Measurements from ENCODE around the gene GOT2. TPM values are rescaled to one million over a fixed set of nuclear protein-coding genes. Genes with fewer than 3 reads are reported as not detected.
"Not testable (repeated sequence)": the region's sequence is repeated elsewhere in the genome, so short reads cannot be mapped to it uniquely, and the experiment has no call there.

GOT2 gene
- total RNA-seq (100 to 1,000 TPM; 183 to 396 (median 274) TPM), polyA plus RNA-seq (100 to 1,000 TPM; 129 to 238 (median 215) TPM)
- long read RNA-seq, donor 1, transcript GOT2-201 (10 exons, 2,462 nt): major isoform, 195 of 208 reads
- long read RNA-seq, donor 1, partial matches to known transcripts: 10 of 208 reads
- long read RNA-seq, donor 1, other reads (novel, unspliced or antisense): 2 of 208 reads
- long read RNA-seq, donor 2, transcript GOT2-201 (10 exons, 2,462 nt): major isoform, 718 of 766 reads
- long read RNA-seq, donor 2, partial matches to known transcripts: 36 of 766 reads
- long read RNA-seq, donor 2, other reads (novel, unspliced or antisense): 10 of 766 reads

- Histone ChIP-seq H3K9me3 (no peaks in the 10 kb centered on the region), H3K27me3 (ENCODE audit: insufficient read depth in 3 of 3, low read length in 2 of 3) (no peaks in the 10 kb centered on the region), H3K4me1 (peaks cover 42% of the 10 kb centered on the region), H3K4me3 (peak within 1 kb of the TSS; percentile 93), H3K27ac (peak within 1 kb of the TSS; percentile 85), H3K36me3 (ENCODE audit: insufficient read depth in 1 of 2, low read depth in 1 of 2) (peaks cover 0 to 2% of the 10 kb centered on the region in 2 donors)
- DNase-seq (peak; percentile 81 to 89), ATAC-seq (peak; percentile 95 to 96 (median 96))
- intact Hi-C loops (cut with DNase I): loop anchor here in 1 of 2 donors (2.0 to 10.0 kb wide), 2 partner anchors 49 to 219 kb away; partner anchors contain the start of genes SETD6 and SLC38A7
- WGBS, 3 donors: 0% methylated on average over 59 to 68 of the region's 68 CpGs
- peak; percentile 86 for TF ChIP-seq CTCF (IDR thresholded peaks at IDR 0.05)
Measured at GRCh38 chr16:58733671-58734458, at the start of gene GOT2. Gene GOT2, minus strand, starts transcription at chr16:58734316. Its CDS starts 88 bp downstream, at chr16:58734228.

GRCh38 chr16:58779291-58779690, 45.2 kb upstream of the GOT2 start:
- intact Hi-C loops (cut with DNase I); H3K4me3 ChIP-seq; H3K27ac ChIP-seq; H3K27me3 ChIP-seq (ENCODE audit: insufficient read depth in 3 of 3, low read length in 2 of 3); ATAC-seq; H3K9me3 ChIP-seq; DNase-seq; H3K36me3 ChIP-seq (ENCODE audit: insufficient read depth in 1 of 2, low read depth in 1 of 2); H3K4me1 ChIP-seq: not testable (repeated sequence)
- WGBS, 3 donors: 94 to 100% (median 100%) methylated on average over 1 of the region's 1 CpG

- H3K4me1 ChIP-seq: no peaks in the 10 kb centered on the region
- no peak overlapping the region for H3K27ac ChIP-seq
- H3K36me3 ChIP-seq (ENCODE audit: insufficient read depth in 1 of 2, low read depth in 1 of 2): no peaks in the 10 kb centered on the region
- ATAC-seq: no peak
- H3K27me3 ChIP-seq (ENCODE audit: insufficient read depth in 3 of 3, low read length in 2 of 3): no peaks in the 10 kb centered on the region
- no peaks in the 10 kb centered on the region for H3K9me3 ChIP-seq
- DNase-seq: no peak
- intact Hi-C loops (cut with DNase I): no loop called here
- H3K4me3 ChIP-seq: no peak overlapping the region
- no peak for TF ChIP-seq CTCF (IDR thresholded peaks at IDR 0.05)
Measured at GRCh38 chr16:58773870-58774269, 39.8 kb upstream of the GOT2 start.

GRCh38 chr16:58768145-58768544, 34.0 kb upstream of the GOT2 start:
- Histone ChIP-seq H3K36me3 (ENCODE audit: insufficient read depth in 1 of 2, low read depth in 1 of 2) (no peaks in the 10 kb centered on the region), H3K27me3 (ENCODE audit: insufficient read depth in 3 of 3, low read length in 2 of 3) (no peaks in the 10 kb centered on the region), H3K4me3 (no peak overlapping the region), H3K9me3 (no peaks in the 10 kb centered on the region), H3K4me1 (no peaks in the 10 kb centered on the region), H3K27ac (no peak overlapping the region)
- DNase-seq (no peak), ATAC-seq (no peak)
- intact Hi-C loops (cut with DNase I): no loop called here
- WGBS, 3 donors: 48 to 89% (median 76%) methylated on average over 2 of the region's 2 CpGs
- TF ChIP-seq CTCF (IDR thresholded peaks at IDR 0.05): no peak

GRCh38 chr16:58767581-58767980, 33.5 kb upstream of the GOT2 start:
- ATAC-seq (no peak), DNase-seq (no peak)
- Histone ChIP-seq H3K27ac (no peak overlapping the region), H3K27me3 (ENCODE audit: insufficient read depth in 3 of 3, low read length in 2 of 3) (no peaks in the 10 kb centered on the region), H3K4me3 (no peak overlapping the region), H3K36me3 (ENCODE audit: insufficient read depth in 1 of 2, low read depth in 1 of 2) (no peaks in the 10 kb centered on the region), H3K4me1 (no peaks in the 10 kb centered on the region), H3K9me3 (no peaks in the 10 kb centered on the region)
- intact Hi-C loops (cut with DNase I): no loop called here
- WGBS, 3 donors: 66 to 73% (median 70%) methylated on average over 2 of the region's 2 CpGs
- TF ChIP-seq CTCF (IDR thresholded peaks at IDR 0.05): no peak

Measured in psoas muscle (tissue), 8 donors.